ENCODE measurements around the gene SPX. TPM values are rescaled to one million over a fixed set of nuclear protein-coding genes. Genes with fewer than 3 reads are reported as not detected.

The SPX gene
- total and polyA plus RNA-seq, 2 of the 8 experiments (the other 6 are each of a cell fraction or from before 2014, with no cell fraction given), result 1.2 to 1.3 TPM

GRCh38 chr12:21529456-21529855 is 3.4 kb downstream of the SPX start:
- Histone ChIP-seq H3K9ac (replicated peaks in 1 of 4; ENCODE audit: extremely low read depth in 1 of 4, low read depth in 3 of 4, low read length in 3 of 4) (no peak overlapping the region), H3K4me3 (ENCODE audit: extremely low read depth in 1 of 4, insufficient read depth in 2 of 4, low read depth in 3 of 4, low read length in 4 of 4) (no peak overlapping the region), H3K9me3 (ENCODE audit: insufficient read depth in 2 of 2, low read depth in 1 of 2, low read length in 1 of 2) (no peaks in the 10 kb centered on the region), H3K79me1 (ENCODE audit: low read depth, low read length) (no peaks in the 10 kb centered on the region), H2BK120ac (replicated peaks; ENCODE audit: low read depth, low read length) (no peak overlapping the region), H2BK5ac (ENCODE audit: low read depth, low read length) (no peak overlapping the region), H3K4me1 (replicated peaks in 1 of 4; ENCODE audit: control insufficient read depth in 3 of 4, insufficient read depth in 4 of 4, low read length in 3 of 4) (peaks cover 0 to 4% (median 0%) of the 10 kb centered on the region in 4 experiments; a peak in 1 of 7 replicates), H4K8ac (ENCODE audit: extremely low read depth, insufficient read depth, low read length) (no peak overlapping the region), H4K91ac (replicated peaks; ENCODE audit: insufficient read length, low read length) (no peak overlapping the region), H2AFZ (ENCODE audit: low read length) (no peak overlapping the region), H3K23ac (ENCODE audit: insufficient read length) (no peak overlapping the region), H4K20me1 (replicated peaks in 1 of 2; ENCODE audit: control insufficient read depth in 1 of 2, insufficient read depth in 2 of 2, low read length in 2 of 2) (no peaks in the 10 kb centered on the region), H2BK15ac (ENCODE audit: low read length) (no peak overlapping the region), H2BK20ac (ENCODE audit: low read length) (no peak overlapping the region), H3K36me3 (ENCODE audit: control insufficient read depth in 2 of 4, insufficient read depth in 4 of 4, low read length in 3 of 4) (no peaks in the 10 kb centered on the region), H3K23me2 (ENCODE audit: low read depth, low read length) (peaks cover 6% of the 10 kb centered on the region; the same call in 1 of the 2 replicates), H2AK5ac (ENCODE audit: low read depth, low read length) (no peak overlapping the region), H3K56ac (replicated peaks; ENCODE audit: insufficient read length, low read depth, low read length) (no peak overlapping the region), H3K27me3 (replicated peaks in 1 of 4; ENCODE audit: control insufficient read depth in 3 of 4, extremely low read depth in 1 of 4, insufficient read depth in 3 of 4, low read length in 3 of 4) (peaks cover 0 to 16% (median 9%) of the 10 kb centered on the region in 4 experiments; a peak in 5 of 7 replicates), H3K18ac (ENCODE audit: extremely low read depth, low read length) (no peak overlapping the region), H2BK12ac (ENCODE audit: low read depth, low read length) (no peak overlapping the region), H3K4ac (replicated peaks; ENCODE audit: insufficient read length, low read depth, low read length) (no peak overlapping the region), H3K27ac (ENCODE audit: low read depth, low read length) (no peak overlapping the region), H3K4me2 (ENCODE audit: insufficient read depth in 1 of 2, low read depth in 2 of 2, low read length in 2 of 2) (no peak overlapping the region), H3K79me2 (ENCODE audit: control insufficient read depth in 1 of 2, insufficient read depth in 2 of 2, low read length in 2 of 2) (no peaks in the 10 kb centered on the region), H4K5ac (ENCODE audit: insufficient read length, low read depth, low read length) (no peak overlapping the region), H3K14ac (ENCODE audit: insufficient read length) (no peak overlapping the region)
- DNase-seq (ENCODE audit: low read depth in 1 of 2, low spot score in 2 of 2) (no peak), FAIRE-seq (no peak)
- WGBS, 2 experiments (ENCODE audit: extremely low coverage in 1 of 2, insufficient coverage in 1 of 2, insufficient read length in 1 of 2, insufficient replicate concordance in 2 of 2, low coverage in 1 of 2, low lambda C conversion rate in 2 of 2, missing lambda C conversion rate in 1 of 2), result 83% methylated on average over 2 of the region's 2 CpGs; no CpG with 5 or more reads in 1 of the 2 experiments
- ChIA-PET POLR2A (ENCODE audit: partially characterized antibody) (interaction anchor here (1.1 to 1.5 kb wide), 2 partner anchors 27 to 120 kb away, joined by 4 read pairs; no protein-coding TSS in a partner anchor), CTCF (ENCODE audit: partially characterized antibody) (no interaction called here)
- TF ChIP-seq ATF2 (IDR thresholded peaks at IDR 0.05; ENCODE audit: low read length), result no peak
- TF ChIP-seq EGR1 (IDR thresholded peaks at IDR 0.05; ENCODE audit: borderline replicate concordance, low read depth, low read length), result no peak

All from H1 (cell line).